ENCODE measurements around the gene CTNNAL1.
"Not testable (repeated sequence)": the region's sequence is repeated elsewhere in the genome, so short reads cannot be mapped to it uniquely, and the experiment has no call there.

CTNNAL1 gene

GRCh38 chr9:108978205-108978604, 35.1 kb downstream of the CTNNAL1 start:
- DNase-seq = no peak

GRCh38 chr9:108973895-108974294, 39.4 kb downstream of the CTNNAL1 start:
- no peak for DNase-seq

GRCh38 chr9:108972626-108973209, 40.6 kb downstream of the CTNNAL1 start:
- DNase-seq = no peak

GRCh38 chr9:108972186-108972585, 41.1 kb downstream of the CTNNAL1 start:
- no peak for DNase-seq

- not testable (repeated sequence) for DNase-seq
These were observed 41.9 kb downstream of the CTNNAL1 start for GRCh38 chr9:108971392-108971791.

GRCh38 chr9:108967916-108968315, 45.4 kb downstream of the CTNNAL1 start:
- DNase-seq = no peak

GRCh38 chr9:108963459-108964143, 49.7 kb downstream of the CTNNAL1 start:
- peak in 1 of 2 experiments; percentile 5 for DNase-seq

- DNase-seq = peak in 1 of 2 experiments; percentile 16
These were observed 52.1 kb downstream of the CTNNAL1 start for GRCh38 chr9:108961151-108961550.

- no peak for DNase-seq
These were observed 53.0 kb downstream of the CTNNAL1 start for GRCh38 chr9:108960331-108960730.

- peak in 1 of 2 experiments; percentile 4 for DNase-seq
These were observed 56.7 kb downstream of the CTNNAL1 start for GRCh38 chr9:108956631-108957026.

- peak in 1 of 2 experiments; percentile 12 for DNase-seq
These were observed 57.2 kb downstream of the CTNNAL1 start for GRCh38 chr9:108956022-108956630.

- DNase-seq = peak; percentile 49 to 56
These were observed 59.2 kb downstream of the CTNNAL1 start for GRCh38 chr9:108953983-108954574.

- no peak for DNase-seq
These were observed 61.7 kb downstream of the CTNNAL1 start for GRCh38 chr9:108951578-108951977.

- no peak for DNase-seq
These were observed 63.1 kb downstream of the CTNNAL1 start for GRCh38 chr9:108950168-108950567.

- DNase-seq = no peak
These were observed 73.3 kb downstream of the CTNNAL1 start for GRCh38 chr9:108939975-108940374.

- no peak for DNase-seq
These were observed 75.6 kb downstream of the CTNNAL1 start for GRCh38 chr9:108937561-108938305.

GRCh38 chr9:108934323-108934893, 78.9 kb downstream of the CTNNAL1 start, which contains the start of gene ABITRAM:
ABITRAM (plus strand) TSS chr9:108934400; CDS start chr9:108934487, 87 bp downstream.
- DNase-seq = peak; percentile 66 to 84

- peak; percentile 90 to 94 for DNase-seq
These were observed 79.5 kb downstream of the CTNNAL1 start, which contains the start of gene ELP1 for GRCh38 chr9:108933718-108934322. ELP1 (minus strand) TSS chr9:108934124; CDS start chr9:108931146, 2,978 bp downstream.

GRCh38 chr9:108933231-108933717, 80.0 kb downstream of the CTNNAL1 start:
- DNase-seq = peak in 1 of 2 experiments; percentile 14

- DNase-seq = no peak
These were observed 84.9 kb downstream of the CTNNAL1 start for GRCh38 chr9:108928386-108928785.

- DNase-seq = no peak
These were observed 88.8 kb downstream of the CTNNAL1 start for GRCh38 chr9:108924466-108924865.

GRCh38 chr9:108921200-108921599, 92.1 kb downstream of the CTNNAL1 start:
- no peak for DNase-seq

All from NCI-H2081 (cell line).